Erythroblast (primary cell): ENCODE measurements around the gene SYNJ2.

ENCODE experiments used
- GATA1 ChIP-seq: IDR thresholded peaks from 2 replicates; pipeline ENCODE4 v1.6.1; 2011; ENCODE audit warnings: low read depth, mild to moderate bottlenecking, control low read depth, low read length, moderate library complexity
- POLR2A ChIP-seq: IDR thresholded peaks from 2 replicates; pipeline ENCODE4 v1.6.1; 2011; ENCODE audit warnings: mild to moderate bottlenecking, low read length

DNA sequence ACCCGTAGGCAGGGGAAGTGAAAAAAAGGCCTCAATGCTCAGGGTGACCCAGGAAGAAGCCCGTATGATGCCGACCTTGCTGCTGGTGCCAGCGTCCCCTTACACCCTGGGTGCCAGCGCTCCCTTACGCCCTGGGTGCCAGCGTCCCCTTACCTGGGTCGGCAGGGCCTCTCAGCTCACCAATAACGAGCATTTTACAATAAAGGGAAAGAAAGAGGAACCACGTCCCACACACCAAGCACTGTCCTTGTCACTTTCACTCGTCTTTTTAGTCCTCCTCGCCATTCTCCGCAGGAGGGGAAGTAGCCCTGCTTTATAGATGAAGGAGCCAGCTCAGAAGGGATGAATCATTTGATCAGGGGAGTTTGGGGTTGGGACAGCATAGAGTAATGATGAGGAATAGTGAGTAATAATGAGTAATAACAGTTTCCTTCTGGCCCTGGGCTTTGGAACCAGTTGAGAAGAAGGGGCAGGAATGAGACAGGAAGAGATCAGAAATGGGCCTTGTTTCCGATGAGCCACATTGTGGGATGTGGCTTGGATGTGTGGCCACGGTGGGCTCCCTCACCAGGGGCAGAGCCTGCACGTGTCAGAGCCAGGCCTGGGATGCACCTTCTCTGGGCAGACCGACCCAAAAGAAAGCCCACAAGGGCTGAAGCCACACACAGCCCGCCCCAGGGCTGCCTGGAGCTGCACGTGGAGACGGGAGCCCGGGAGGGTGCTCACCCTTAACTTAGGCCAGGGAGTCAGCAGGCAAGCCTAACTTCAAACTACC, 75.7 kb downstream of the SYNJ2 start:
- TF ChIP-seq POLR2A: no peak
- TF ChIP-seq GATA1: no peak
